ENCODE results near the gene INAFM2.
A peak's percentile ranks its signal among the peaks of the same experiment; 100 is the strongest.

The INAFM2 gene

DNA sequence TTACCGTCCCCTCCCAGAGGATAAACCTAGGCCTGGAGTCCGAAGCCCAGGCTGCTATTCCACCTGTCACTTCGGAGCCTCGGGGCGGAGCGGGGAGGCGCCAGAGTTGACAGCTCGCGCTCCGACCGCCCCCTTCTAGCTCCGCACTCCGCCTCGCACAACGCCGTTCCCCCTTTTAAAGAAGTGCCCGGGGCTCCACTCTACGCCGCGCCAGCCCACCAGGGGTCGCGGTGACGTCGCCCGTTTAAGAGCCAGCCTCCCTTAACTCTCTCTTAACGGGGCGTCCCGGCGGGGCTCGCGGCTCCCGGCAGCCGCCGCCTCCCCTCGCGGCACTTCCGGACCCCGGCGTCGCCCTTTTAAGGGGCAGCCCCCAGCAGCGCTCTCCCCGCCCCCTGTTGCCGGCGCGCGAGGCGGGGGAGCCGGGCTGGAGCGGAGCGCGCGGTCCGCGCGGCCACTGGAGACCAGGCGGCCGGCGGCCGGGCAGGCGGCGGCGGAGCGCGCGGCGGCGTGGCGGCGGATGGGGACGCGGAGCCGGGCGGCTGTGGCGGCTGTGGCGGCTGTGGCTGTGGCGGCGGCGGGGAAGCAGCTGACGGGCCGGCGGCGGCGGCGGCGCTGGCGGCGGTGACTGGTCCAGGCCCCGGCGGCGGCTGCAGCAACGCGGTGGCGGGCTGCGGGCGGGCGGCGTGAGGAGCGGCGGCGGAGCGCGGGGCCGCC is at the start of gene INAFM2:
Gene INAFM2, plus strand, starts transcription at position 454 of the 714 bp plus-strand sequence. CDS start 364 bp downstream, outside the sequence.
- DNase-seq (ENCODE audit: low read depth) = peak; percentile 91

DNA sequence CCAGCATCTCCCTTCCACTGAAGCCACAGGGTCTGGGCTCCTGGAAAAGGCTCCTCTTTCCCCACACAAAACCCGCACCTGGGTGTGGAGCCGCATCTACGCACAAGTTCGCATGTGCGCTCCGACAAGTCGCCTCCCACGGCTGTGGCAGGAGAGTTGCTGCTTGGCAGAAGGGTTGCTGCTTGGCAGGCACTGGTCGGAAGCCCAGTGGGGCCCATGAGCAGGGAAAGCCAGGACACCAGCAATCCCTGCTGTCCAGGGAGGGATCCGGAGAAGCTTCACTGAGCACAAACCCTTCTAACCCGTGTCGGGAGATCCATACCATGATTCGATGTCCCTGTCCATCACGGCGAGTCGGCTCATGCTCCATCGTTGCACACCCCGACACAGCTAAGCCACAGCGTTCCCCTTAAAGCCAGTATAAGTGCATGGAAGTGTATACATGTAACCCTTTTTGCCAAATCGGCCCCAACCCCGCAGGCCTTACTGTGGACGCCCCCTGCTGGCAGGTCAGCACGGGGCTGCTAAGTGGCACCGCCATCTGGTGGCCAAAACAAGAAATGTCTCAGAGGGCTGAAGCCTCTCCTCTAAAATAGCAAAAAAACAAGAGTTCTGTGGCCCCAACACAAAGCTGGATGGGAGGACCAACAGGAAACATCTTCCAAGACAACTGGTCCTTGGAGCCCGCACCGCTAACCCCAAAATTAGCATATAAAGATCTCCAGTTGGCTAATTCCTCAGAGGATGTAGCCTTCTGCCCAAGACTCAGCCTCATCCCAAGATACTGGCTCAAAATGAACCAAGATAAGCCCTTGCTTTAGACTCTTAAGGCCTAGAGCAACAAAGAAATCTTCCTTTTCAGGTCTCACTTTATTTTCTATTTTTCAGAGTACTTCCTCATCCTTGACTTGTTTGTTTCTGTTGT is 48.9 kb upstream of the INAFM2 start:
- DNase-seq (ENCODE audit: low read depth) = peak; percentile 73

DNA sequence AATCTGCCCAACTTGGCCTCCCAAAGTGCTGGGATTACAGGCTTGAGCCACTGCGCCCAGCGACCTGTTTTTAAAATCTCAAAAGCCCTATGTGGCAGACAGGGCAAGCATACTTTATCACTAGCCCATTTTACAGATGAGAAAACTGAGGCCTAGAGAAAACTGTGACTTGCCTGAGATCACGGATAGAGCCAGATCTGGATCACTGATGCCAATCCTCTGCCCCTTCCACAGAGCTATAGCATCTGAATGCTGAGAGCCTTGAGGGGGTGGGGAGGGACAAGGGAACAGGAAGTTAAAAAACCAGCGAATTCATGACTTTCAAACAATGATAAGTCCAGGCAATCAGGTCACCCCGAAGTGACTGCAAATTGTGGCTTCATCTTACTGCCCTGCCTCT is 48.0 kb upstream of the INAFM2 start:
- DNase-seq (ENCODE audit: low read depth) = no peak

DNA sequence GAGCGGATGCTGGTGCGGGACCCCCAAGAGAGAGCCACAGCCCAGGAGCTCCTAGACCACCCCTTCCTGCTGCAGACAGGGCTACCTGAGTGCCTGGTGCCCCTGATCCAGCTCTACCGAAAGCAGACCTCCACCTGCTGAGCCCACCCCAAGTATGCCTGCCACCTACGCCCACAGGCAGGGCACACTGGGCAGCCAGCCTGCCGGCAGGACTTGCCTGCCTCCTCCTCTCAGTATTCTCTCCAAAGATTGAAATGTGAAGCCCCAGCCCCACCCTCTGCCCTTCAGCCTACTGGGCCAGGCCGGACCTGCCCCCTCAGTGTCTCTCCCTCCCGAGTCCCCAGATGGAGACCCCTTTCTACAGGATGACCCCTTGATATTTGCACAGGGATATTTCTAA is 47.5 kb upstream of the INAFM2 start:
- DNase-seq (ENCODE audit: low read depth) = no peak

DNA sequence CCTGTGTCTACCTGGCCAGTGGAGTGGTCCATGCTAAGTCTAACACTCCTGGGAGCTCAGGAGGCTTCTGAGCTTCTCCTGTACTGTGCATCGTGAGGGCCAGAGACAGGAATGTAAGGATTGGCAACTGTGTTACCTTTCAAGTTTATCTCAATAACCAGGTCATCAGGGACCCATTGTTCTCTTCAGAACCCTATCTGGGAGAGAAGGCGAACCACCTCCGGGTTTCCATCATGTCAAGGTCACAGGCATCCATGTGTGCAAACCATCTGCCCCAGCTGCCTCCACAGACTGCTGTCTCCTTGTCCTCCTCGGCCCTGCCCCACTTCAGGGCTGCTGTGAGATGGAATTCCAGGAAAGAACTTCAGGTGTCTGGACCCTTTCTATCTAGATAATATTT is 46.6 kb upstream of the INAFM2 start:
- DNase-seq (ENCODE audit: low read depth) = no peak

DNA sequence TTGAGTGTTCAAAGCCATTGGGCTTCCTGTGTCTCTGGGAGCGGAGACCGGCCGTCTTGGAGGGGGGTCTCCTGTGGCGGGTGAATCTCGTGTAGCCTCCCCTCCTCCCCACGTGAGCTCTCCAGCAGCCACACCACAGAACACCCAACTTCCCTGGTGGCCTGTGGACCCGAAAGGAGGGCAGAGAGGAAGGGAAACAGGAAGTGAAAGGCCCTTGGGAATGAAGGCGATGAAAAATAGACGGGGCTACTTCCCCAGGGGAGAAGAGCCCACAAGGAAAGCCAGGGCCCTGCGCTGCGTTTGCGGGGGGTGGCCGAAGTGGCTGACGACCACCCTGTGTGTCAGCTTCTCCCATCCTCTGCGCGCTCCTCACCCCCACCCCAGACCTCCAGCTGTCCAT is 46.0 kb upstream of the INAFM2 start:
- DNase-seq (ENCODE audit: low read depth) = no peak

DNA sequence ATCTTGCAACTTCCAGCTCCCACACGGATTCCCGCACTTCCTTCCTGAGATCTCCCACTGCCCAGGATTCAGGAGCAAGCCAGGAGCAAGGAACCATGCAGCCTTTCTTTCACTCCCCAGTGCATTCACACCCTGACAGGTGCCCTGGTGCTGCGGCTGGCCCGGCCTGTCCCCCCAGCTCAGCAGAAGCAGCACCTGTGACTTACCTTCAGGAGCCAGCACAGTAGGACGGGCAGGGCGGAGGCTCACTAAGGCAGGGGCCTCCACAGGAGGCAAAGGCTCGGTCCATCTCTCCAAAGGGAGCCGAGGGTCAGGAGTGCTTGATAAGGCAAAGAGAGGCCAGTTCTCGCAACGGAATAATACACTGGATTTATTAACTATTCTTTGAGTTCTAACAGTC is 45.5 kb upstream of the INAFM2 start:
- no peak for DNase-seq (ENCODE audit: low read depth)

DNA sequence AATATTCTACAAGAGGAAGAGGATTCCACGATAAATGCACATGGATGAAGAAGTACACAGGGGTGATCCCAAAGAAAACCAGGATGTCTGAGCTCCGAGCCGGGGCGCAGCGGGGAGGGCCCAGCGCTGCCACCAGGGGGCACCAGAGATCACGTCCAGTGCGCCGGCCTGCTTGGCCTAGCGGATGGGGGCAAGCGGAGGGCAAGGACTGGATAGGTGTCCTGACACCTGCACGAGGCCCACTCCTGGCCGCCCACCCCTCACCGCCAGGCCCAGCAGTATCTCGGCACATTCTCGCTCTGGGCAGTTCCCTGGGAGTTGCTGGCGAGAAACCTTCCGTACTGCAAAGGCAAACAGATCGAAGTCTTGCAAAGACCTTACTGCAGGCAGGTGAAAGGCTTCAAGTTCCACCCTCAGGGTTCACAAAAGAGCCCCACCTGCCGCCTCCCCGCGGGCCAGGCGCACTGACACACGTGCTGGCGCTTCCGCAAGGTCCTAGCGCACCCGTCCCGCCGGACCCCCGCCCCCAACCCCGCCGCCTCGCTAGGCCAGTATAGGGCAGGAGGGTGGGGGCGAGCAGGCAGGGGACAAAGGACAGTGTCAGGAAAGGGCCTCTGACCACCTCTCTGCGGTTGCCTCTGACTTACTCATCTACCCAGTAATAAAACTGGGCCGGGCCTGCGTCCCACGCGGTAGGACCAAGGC is 43.9 kb upstream of the INAFM2 start:
- DNase-seq (ENCODE audit: low read depth) = peak; percentile 21

DNA sequence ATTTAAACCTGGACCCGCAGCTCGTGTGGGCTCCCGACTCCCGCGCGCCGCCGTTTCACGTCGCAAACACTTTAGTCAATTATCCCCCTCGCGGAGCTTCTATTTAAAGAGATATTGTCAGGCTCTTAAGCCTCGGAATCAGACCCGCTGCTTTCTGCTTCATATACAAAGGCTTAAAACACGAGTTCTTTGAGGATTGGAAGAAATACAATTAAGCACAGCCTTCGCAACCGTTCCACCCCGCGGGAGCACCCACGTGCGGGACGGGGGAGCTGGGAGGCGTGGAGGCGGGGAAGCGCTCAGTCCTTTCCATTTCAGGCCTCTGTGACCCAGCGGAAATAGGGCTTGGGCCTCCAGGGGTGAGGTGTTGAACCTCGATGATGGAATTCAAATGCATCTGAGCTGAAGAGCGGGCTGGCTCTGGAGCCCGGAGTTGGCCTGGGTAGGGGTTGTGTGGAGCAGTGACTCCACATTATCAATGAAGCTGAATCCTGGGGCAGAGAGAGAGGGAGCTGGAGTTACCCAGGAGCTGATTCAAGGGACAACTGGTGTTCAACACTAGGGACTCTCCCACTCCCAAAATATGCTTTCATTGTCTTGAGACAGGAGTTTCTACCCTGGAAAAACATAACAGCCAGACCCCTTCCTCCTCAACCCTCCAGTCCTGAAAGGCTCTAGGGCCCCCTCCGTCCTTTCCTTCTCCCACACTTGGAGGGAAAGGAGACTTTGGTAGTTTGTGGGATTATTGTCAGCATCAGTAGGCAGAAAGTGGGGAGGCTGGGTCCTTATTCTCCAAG is 43.0 kb upstream of the INAFM2 start:
- DNase-seq (ENCODE audit: low read depth) = no peak

DNA sequence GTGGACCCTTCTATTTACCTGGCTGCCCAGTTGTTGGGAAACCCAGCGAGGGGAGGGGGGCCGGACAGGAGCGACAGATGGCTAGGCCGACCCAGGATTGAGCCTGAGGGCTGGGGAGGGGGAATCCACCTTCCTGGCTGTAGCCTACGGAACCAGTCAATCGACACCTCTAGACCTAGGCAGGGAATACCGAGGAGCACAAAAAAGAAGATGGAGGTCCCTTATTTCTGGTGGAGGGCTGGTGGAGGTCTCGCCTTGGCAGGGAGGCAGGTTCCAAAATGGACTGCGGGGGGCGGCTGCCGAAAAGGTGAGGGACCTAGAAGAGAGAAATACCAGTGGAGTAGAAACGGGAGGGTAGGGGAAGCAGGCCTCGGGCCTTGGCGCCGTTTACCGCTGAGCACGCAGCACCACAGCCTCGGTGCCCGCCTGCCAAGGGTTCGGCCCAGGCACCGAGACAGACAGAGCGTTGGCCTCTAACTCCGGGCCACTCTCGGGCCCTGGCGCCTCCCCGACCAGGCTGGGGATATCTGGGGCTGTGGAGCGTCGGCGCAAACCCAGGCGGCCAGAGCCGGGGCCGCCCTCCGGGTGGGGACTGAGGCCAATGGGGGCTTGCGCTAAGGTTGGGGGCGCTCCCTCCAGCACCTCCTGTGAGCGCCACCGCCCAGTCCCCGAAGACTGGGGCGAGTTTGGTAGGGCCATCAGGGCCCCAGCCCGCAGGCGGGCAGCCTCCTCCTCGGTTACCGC is 42.3 kb upstream of the INAFM2 start:
- DNase-seq (ENCODE audit: low read depth) = no peak

DNA sequence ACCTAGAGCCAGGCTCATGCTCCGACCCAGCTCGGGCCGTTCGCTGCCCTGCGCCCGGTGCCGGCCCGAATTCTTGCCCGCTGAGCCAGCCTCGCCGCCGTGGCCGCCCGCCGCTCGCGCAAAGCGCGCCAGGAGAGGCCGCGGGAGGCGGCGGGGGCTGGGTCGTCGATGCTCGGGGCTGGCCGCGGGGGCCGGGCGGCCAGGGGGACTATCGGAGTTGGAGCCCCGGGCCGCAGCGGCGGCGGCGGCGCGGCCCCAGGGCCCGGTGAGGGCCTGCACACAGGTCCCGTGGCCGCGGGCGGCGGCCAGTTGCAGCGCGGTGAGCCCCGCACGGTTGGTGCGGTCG is 41.7 kb upstream of the INAFM2 start:
- no peak for DNase-seq (ENCODE audit: low read depth)

DNA sequence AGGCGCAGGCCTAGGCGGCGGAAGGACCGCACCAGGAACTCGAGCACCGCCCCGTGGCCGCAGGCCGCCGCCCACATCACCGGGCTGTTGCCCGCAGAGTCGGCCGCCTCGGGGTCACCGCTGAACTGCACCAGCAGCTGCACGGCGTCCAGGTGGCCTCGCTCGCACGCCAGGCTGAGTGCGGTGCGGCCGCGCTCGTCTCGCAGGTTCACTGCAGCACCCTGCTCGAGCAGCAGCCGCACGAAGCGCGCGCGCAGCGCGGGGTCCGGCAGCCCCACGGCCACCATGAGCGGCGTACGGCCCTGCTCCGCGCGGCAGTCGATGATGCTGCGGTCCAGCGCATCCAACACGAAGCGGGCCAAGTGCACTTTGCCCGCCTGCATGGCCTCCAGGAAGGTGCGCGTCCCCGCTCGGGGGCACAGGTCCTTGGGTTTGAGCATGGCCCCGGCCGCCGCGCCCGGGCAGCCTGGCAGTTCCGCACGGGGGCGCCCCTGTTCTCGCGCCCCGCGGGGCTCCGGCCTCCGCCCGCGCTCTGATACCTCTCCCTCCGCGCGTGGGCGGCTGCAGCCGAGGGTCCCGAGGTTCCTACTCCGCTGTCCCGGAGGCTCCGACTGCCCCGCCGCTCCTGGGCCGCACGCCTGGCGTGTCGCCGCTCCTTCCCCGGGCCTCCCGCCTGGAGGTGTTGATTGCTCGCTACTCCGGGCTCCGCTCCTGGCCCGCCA is 41.2 kb upstream of the INAFM2 start:
- no peak for DNase-seq (ENCODE audit: low read depth)

DNA sequence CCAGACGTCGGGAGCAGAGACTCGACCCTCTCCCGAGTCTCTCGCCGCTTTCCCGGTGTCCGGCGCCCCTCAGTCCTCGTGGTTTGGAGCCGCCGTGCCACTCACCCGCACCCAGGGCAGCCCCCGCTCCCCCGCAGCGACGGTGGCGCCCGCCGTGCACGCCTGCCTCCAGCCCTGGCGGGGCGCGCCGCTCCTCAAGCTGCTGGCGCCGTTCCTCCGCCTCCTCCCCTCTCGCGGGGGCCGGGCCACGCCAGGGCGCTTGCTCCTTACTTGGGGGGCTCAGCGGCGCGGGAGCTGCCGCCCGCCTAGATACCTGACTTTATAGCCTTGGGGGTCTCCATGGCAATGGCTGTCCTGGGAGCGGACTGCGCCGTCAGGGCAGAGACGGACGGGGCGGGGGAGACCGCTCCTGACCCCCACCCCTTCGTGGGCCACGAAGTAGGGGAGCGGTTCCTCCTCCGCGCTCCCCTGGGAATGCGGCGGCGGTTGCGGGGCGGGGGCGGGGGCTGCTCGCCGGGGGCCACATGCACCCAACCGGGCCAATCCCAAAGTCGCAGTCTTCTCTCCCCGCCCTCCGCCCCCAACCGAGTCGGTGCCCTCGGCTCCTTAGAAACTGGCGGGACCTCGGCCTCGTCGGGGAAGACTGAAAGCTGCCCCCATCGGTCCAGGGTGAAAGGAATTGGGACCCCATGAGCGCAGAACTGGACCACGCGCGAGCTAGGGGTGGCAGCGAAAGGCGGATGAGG is 40.5 kb upstream of the INAFM2 start, which contains the start of gene ANKRD63:
Gene ANKRD63, minus strand, starts transcription at position 196 of the 746 bp plus-strand sequence. CDS start 478 bp downstream, outside the sequence.
- no peak for DNase-seq (ENCODE audit: low read depth)

DNA sequence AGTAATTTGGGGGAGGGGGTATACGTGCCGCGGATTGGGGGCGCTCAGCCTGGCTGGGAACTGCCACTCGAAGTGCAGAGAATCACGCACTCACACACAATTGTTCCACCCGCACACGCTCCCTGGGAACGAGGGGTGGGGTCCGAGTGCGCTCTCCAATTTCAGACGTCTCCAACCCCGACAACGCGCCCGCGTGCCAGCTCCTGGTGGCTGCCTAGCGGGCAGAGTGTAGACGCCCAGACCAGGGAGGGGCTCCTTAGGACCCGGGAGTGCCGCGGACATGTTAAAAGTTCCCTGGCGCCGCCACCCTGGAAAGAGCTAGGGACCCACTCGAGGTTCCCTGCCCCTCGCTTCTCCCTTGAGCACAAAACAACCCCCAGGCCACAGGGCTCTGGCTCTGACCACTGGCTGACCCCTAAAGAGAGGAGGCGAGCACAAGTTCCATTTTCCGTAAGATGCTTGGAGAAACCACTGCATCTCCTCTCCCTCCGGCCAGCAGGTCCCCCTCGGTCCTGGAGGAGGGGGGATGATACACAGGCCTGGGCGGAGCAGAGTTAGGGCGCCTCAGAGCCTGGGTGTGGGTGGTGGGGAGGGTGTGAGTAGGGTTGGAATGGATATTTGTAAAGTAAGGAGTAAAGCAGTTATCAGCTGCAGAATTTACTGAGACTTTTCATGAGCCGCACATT is 39.7 kb upstream of the INAFM2 start:
- no peak for DNase-seq (ENCODE audit: low read depth)

DNA sequence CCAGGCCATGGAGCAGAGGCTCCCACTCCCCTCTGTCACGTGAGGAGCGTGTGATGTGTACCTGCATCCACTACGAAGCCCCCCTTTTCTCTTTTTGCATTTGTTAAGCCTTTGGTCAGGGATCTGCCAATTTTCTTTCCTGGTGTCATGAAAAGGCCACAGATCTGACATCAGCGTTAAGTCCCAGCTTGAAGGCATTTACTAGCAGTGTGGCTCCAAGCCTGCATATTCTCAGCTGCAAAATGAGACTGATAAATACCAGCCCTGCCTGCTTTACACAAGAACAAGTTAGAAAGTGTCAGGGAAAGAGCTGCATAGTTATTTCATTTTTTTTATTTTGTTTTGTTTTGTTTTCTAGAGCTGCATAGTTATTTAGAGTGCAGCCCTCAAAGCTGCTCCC is 38.3 kb upstream of the INAFM2 start:
- peak; percentile 29 for DNase-seq (ENCODE audit: low read depth)

DNA sequence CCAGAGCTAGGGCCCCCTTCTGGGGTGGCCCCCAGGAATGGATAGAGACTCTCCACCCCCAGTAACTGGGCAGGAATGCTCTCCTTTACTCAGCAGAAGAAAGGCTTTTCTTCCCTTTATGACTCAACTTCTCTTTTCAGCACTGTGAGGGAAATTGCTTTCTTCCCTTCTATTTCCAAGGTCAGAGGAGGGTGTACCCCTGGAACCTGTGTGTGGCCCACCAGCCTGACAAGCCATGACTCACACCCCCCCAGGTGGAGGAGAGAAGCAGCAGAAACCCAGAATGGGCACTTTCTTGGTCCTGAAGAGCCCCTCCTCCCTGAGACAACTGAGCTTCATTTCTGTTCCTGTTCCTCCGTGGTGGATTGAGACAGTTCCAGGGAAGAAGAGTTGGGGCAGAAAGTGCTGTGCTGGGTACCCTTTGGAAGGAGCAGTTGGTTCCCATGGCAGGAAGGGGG is 37.9 kb upstream of the INAFM2 start:
- no peak for DNase-seq (ENCODE audit: low read depth)

DNA sequence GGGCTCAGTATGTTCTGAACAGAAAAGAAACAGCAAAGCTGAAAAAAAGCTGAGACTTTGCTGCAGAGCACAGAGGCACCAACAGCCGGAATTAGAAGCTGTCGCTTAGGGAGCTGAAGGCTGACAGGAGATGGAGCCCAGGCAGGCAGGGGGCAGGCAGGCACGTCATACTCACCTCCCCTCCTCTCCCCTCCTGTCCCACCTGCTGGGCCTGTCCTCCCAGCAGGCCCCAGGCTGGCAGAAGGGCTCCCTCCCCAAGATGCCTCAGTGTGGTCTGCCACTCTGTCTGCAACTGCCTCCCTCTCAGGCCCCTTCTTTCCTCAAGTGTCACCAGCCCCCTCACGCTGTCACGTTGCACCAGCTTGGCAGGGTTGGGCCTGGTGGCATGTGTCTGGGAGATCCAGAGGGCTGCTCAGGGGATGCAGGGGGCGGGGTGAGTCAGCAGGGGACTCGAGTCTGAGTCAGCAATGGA is 37.4 kb upstream of the INAFM2 start:
- DNase-seq (ENCODE audit: low read depth) = no peak

DNA sequence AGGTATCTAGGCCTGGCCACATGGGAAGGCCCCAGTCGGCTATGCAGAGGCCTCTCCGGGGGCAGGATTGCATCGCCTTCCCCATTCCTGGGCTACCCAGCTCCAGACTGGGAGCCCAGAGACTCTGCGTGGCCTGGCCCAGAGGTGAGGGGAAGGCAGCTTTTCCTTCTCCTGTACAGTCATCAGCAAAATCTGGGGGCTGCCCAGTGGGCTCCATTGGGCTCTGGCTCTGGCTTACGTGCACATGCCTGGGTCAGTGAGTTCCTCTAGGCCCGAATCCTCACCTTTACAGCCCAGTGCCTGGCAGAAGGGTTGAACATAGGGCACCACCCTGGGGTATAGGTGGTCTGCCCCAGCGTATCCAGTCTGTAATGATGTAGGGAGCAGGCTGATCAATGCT is 36.7 kb upstream of the INAFM2 start:
- DNase-seq (ENCODE audit: low read depth) = no peak

DNA sequence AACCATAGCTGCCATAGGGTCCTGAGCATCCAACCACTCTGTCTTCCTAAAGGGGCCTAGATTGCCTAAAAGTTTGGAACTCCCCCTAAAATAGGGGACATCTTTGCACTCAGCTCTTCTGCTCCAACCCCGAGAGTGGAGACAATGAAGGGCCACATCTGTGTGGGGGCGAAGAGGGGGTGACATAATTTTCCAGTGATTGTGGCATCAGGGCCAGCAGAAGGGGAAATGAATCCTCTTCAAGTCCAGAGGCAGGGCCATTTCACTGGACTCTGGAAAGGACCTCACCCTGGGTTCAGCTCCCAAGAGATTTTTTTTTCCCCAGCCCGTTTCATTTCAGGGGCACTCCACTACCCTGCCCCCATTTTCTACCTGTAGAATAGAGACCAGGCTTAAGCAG is 36.0 kb upstream of the INAFM2 start:
- DNase-seq (ENCODE audit: low read depth) = no peak
